GM18499 (cell line): ENCODE results near the gene WIPI1.
"Not testable (repeated sequence)": the region's sequence is repeated elsewhere in the genome, so short reads cannot be mapped to it uniquely, and the experiment has no call there.

Experiments
- ATAC-seq: cut with Tn5 transposase; IDR thresholded peaks from one replicate; pipeline ENCODE4 v1.9.1; 2021; ENCODE audit warnings: moderate number of reproducible peaks; ENCODE audit not compliant: insufficient read depth, unreplicated experiment

WIPI1 gene

DNA sequence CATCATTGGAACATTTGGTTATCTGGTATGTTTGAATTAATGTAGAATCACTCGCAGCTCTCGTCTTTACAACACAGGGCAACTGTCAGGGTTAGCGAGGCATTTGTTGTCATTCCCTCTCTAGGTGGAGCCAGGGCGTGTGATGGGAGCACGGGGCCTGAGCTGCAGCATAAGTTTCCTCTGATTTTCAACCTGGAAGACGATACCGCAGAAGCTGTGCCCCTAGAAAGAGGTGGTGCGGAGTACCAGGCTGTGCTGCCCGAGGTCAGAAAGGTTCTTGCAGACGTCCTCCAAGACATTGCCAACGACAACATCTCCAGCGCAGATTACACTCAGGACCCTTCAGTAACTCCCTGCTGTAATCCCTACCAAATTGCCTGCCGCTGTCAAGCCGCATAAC, 37.2 kb downstream of the WIPI1 start:
- ATAC-seq, result no peak

DNA sequence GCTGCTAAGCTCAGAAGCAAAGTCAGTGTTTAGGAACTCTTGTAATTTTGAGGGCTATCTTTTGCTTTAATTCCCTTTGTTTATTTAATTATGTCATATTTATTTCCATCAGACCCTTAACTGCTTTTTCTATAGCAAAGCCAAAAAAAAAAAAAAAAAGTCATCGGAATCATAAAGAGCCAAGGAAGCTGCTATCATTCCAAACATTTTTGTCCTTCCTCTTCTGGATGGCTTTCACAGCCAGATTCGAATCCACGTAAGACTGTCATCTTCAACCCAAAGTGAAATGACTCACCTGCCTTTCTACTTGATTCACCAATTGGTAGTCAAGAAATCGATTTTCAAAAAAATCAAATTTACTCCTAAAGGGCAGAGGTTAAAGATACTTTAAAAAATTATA, 38.4 kb downstream of the WIPI1 start:
- no peak for ATAC-seq

- no peak for ATAC-seq
Observed at GRCh38 chr17:68417317-68417716, 40.0 kb downstream of the WIPI1 start.

GRCh38 chr17:68414901-68415300, 42.4 kb downstream of the WIPI1 start:
- ATAC-seq, result not testable (repeated sequence)

DNA sequence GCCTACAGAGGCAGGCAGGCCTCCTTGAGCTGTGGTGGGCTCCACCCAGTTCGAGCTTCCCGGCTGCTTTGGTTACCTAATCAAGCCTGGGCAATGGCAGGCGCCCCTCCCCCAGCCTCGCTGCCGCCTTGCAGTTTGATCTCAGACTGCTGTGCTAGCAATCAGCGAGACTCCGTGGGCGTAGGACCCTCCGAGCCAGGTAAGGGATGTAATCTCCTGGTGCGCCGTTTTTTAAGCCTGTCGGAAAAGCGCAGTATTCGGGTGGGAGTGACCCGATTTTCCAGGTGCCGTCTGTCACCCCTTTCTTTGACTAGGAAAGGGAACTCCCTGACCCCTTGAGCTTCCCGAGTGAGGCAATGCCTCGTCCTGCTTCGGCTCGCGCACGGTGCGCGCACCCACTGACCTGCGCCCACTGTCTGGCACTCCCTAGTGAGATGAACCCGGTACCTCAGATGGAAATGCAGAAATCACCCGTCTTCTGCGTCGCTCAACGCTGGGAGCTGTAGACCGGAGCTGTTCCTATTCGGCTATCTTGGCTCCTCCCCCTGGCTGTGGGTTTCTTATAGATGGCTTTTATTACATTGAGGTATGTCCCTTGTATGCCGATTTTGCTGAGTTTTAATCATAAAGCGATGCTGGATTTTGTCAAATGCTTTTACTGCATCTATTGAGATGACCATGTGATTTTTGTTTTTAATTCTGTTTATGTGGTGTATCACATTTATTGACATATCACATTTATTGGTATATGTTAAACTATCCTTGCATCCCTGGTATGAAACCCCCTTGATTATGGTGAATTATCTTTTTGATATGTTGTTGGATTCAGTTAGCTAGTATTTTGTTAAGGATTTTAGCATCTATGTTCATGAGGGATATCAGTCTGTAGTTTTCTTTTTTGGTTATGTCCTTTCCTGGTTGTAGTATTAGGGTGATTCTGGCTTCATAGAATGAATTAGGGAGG, 43.4 kb downstream of the WIPI1 start:
- ATAC-seq, result not testable (repeated sequence)

DNA sequence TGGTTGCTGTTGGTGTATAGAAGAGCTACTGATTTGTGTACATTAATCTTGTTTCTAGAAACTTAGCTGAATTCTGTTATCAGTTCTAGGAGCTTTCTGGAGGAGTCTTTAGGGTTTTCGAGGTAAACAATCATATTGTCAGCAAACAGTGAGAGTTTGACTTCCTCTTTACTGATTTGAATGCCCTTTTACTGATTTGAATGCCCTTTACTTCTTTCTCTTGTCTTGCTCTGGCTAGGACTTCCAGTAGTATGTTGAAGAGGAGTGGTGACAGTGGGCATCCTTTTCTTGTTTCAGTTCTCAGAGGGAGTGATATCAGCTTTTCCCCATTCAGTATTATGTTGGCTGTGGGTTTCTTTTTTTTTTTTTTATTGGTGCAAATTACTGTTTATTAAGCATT, 49.6 kb downstream of the WIPI1 start:
- not testable (repeated sequence) for ATAC-seq

GRCh38 chr17:68403837-68404236, 53.5 kb downstream of the WIPI1 start:
- not testable (repeated sequence) for ATAC-seq

DNA sequence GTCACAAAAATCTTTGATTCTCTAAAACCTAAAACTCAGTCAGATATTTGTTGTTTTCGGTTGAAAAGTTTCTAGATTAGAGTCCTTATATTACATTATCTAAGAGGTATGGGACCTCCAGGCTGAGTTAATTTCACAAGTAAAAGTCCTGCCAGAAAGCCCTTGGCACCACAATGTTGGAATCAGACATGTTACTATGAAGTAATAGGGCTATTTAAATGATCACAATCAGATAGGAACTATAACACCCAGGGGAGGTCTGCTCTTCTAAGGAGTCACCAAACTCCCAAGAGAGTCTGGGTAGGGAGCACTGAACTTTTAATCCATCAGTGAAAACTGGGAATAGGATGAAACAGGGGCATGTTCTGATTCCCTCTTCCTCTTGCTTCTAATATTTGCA, 54.2 kb downstream of the WIPI1 start:
- no peak for ATAC-seq

DNA sequence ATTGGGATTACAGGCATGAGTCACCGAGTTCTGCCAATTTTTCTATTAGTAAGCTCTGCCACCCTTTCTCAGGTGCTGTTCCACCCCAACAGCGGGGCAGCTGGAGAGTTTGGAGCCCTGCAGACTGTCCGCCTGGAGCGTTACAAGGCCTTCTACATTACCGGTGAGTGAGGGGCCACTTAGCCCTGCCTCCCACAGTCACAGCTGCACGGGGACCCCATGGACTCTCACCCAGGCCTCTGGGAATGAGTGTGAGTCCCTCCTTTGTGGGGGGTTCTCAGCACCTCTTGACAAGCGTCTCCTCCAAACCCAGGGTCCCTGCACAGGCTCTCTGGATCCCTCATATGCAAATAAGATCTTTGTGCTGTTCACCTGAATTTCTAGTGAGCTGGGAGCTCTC, 56.0 kb downstream of the WIPI1 start:
- no peak for ATAC-seq

GRCh38 chr17:68400404-68400735, 56.9 kb downstream of the WIPI1 start:
- no peak for ATAC-seq

- ATAC-seq, result no peak
Observed at GRCh38 chr17:68399638-68400403, 57.5 kb downstream of the WIPI1 start.

DNA sequence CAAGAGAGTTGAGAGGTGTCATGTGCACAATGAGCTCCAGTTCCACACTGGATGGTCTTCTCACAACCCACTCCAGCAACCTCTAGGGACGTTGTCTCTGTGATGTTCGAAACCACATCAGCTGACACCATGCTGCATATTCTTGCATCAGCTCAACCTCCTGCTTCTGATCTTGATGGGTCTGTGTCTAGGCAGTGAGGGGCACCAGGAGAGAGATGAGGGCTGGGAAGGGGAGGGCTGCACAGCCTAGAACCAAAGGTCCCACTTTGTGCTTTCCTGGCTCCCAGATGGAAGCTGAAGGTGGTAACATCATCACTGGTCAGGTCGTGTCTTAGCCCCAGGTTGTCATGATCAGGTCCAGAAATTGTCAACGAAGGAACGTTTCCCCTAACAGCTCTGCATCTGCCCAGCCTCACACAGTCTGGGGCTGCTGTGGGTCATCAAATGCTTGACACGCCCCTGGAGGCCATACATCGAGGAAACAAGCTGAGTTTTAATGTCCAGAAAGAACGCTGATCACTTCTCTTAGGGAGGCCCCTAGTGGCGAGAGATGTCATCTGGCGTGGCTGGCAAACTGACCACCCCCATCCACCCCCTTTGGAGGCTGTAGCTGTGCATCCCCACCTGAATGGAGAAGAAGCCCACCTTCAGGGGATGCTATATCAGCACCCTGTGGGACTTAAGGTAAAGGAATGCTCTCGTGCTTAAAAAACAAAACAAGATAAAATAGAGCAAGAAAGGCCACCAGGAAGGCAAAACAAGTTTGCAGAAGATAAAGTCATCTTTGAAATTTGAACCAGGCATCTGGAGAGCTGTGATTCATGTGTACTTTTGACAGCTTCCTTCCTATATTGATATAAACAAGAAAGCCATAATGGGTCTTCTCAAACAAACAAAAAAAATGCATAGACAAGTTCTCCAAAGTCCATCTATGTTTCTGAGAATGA, 58.3 kb downstream of the WIPI1 start:
- no peak for ATAC-seq

DNA sequence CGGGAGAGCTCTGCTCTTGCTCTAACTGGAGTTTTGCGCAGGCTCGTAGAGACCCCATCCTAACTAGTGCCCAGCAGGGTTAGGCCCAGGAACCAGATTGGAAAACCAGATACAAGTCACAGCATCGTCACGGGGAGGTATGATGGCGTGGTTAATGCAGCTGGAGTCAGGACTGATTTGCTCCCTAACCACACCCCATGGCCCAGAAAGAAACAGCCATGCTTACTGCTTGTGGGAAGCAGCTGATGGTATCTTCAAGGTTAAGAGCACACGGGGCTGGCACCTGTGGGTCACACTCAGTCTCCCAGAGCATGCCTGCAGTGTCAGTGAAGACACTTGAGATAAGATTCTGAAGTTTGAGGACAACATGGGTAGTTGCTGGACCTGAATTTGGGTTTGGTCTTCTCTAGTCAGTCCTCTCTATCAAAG, 60.2 kb downstream of the WIPI1 start:
- ATAC-seq, result no peak

DNA sequence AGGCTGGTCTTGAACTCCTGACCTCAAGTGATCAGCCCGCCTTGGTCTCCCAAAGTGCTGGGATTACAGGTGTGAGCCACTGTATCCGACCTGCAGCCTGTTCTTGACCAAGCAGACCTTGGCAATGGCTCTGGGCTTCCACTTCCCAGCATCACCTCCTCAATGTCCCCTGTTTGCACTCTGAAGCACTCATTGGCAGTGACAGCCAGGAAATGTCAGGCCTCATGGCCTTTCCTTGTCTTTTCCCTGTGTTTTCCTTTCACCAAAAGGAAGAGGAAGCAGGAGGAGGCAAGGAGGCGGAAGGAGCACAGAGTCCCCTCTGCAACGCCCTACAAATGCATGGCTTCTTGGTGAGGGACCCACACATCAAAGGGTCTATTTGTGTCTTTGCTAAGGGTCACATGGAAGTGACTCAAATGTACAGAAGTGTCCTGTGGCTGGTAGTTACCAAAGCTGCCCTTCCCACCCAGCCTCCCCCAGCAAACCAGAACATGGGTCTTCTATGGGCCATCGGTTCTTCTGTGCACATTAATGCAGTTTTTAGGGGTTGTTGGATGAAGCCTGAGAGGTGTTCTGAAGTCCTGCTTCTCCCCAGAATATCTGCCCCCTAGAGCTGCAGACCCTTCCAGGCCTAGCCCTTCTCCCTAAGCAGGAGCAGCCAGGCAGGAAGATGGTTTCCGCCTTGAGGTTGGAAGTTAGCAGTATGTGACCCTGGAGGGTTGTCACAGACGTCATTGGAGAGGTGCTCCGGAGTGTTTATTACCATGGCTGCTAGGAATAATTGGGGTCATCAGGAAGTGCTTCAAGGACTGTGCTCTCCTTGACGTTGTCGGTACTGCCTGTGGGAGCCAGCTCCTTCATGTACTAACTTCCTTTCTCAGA, 60.8 kb downstream of the WIPI1 start:
- no peak for ATAC-seq

- no peak for ATAC-seq
Observed at GRCh38 chr17:68394608-68395331, 62.5 kb downstream of the WIPI1 start.

DNA sequence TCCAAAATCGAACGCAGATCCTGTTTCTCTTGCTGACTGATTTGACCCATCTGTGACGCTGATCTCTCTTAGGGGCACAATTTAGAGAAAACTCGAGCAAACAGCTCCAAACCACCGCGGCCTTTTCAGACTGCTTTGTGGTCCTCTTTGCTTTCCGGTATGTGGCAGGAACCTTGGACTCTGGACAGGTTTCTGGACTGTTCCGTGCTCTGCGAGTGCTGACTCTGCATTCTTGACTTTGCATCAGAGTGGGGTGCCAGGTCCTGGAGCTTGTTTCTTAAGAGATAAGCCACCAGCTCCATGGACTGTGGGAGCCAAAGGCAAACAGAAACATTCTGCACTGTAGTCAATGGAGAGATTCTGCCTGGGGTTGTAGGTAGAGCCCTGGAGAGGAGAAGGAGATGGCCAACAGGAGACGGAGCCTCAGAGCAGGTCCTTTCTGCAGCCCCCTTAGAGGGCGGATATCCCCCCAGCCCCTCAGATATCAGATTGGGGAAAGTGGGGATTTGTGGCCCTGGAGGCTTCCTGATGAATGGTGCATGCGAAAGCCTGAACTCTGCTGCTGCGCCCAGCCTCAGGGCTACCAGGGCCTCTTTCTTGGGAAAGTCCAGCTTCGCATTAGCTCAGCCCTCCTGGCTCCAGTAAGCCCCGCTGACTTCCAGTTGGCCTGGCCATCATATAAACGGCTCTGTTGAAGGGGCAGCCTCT, 65.6 kb downstream of the WIPI1 start:
- no peak for ATAC-seq

DNA sequence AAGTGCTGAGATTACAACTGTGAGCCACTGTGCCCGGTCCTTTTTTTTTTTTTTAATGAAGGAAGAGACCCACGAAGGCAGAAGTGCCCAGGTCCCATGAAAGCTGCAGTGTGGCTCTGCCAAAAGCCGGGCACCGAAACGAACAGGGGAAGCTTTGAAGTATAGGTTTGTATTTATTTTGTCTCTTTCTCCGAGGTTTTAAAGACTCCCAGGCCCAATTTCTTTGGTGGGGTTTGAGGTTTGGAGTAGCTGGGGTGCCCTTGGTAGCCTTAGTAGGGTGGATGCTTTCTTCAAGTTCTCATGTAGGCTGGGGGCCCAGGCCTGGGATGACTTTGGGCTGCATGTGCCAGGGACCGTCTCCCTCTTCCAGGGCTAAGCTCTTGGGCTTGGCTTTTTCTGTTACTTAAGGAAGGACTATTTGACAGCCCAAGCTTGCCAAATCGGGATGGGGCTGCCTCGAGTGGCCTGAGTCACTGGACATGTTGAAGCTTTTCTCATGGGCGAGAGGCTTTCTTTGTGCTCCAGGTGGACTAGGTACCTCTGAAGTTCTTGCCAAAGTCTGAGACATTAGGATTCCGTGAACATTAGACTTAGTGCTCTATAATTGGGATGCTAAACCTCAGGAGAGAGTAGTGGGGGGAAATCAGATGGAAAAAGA, 66.3 kb downstream of the WIPI1 start:
- ATAC-seq, result no peak

- ATAC-seq, result no peak
Observed at GRCh38 chr17:68389041-68389440, 68.3 kb downstream of the WIPI1 start.
